COLO668 (cell line): ENCODE results near the gene SYT7.

Experiments
- DNase-seq: peaks from one replicate; lab custom pipeline; 2025; ENCODE audit not compliant: unreplicated experiment; lab: John Stamatoyannopoulos, UW

Gene SYT7

DNA sequence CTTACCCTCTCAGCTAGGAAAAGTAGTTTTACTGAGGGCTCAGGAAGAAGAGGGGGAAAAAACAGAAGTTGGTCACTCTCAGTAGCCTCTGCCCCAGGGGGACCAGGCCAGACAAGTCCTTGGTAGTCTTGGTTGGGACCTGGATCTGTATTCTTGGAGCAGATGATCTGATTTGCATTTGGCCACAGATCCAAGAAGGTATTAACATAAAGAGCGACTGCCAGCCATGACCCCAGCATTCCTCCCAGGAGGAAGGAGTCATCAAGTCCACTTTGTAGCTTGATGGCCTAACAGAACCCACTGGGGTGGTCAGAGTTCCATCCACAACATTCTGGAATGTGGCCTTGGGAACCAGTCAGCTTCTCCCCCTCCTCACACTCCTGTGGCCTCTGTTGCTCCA lies 78.4 kb downstream of the SYT7 start:
- no peak for DNase-seq

- no peak for DNase-seq
Observed at GRCh38 chr11:61499816-61500491, 80.9 kb downstream of the SYT7 start.

- DNase-seq = no peak
Observed at GRCh38 chr11:61498767-61499341, 82.0 kb downstream of the SYT7 start.

- DNase-seq = no peak
Observed at GRCh38 chr11:61497876-61498275, 83.0 kb downstream of the SYT7 start.

GRCh38 chr11:61497473-61497872 lies 83.4 kb downstream of the SYT7 start:
- no peak for DNase-seq

GRCh38 chr11:61496602-61497400 lies 84.1 kb downstream of the SYT7 start:
- no peak for DNase-seq

DNA sequence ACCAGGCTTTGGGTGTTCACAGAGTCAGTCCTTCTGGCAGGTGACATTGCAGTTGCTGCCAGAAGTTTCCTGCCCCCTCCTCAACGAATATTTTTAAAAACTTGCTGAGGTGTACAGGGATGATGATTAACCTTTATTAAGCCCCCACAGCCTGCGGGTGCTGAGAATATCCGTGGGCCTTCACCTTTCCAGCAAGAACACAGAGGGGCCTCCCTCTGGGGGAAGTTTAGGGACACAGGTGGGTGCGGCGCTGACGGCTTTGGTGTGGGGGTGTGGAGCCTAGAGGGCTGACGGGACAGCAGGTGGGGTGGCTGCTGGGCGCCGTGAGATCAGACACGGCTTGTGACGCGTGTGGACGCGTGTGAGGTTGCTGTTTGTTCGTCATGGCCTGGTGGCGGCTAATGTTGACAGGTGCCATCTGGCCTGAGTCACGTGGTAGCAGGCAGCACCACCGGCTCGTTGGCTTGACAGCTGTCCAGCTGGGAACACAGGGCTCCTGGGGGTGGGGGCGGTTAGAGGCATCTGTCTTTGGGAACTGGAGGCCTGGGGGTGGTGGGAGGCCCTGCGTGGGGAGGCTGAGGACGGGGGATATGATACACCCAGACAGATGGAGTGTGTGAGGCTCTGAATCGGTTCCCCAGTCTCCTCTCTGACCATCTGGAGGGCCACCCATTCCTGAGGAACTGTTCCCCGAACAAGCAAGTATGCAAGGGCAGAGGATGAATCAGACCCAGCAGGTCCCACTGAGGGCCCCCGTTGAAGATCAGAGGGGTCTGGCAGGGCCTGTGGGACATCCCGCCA lies 84.9 kb downstream of the SYT7 start:
- peak; percentile 94 for DNase-seq

- DNase-seq = no peak
Observed at GRCh38 chr11:61494381-61494961, 86.4 kb downstream of the SYT7 start.

DNA sequence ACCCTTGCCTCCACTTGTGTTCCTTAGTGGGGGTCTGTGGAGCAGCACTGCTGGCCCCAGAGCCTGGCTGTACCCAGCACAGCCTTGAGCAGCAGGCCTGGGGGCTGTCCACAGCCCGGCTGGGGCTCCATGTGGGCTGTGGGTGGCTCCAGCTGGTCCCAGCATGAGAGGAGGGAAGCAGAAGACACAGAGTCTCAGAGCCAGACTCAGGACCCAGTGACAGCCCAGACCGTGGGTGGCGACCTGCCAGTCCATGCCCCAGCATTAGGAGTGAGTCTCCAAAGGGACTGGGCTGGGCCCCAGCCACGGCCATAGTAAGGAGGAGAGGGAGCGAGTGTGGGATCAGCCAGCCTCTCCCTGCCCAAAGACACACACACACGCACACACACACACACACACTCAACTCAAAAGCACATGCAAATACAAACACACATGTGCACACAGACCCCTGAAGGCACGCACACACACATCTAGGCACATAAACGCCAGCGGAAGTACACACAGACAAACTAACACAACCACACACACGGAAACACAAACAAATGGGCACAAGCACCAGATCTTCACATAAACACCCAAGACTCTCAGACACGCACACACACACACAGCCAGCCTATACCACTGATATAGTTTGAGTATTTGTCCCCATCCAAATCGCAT lies 89.0 kb downstream of the SYT7 start:
- DNase-seq = no peak

DNA sequence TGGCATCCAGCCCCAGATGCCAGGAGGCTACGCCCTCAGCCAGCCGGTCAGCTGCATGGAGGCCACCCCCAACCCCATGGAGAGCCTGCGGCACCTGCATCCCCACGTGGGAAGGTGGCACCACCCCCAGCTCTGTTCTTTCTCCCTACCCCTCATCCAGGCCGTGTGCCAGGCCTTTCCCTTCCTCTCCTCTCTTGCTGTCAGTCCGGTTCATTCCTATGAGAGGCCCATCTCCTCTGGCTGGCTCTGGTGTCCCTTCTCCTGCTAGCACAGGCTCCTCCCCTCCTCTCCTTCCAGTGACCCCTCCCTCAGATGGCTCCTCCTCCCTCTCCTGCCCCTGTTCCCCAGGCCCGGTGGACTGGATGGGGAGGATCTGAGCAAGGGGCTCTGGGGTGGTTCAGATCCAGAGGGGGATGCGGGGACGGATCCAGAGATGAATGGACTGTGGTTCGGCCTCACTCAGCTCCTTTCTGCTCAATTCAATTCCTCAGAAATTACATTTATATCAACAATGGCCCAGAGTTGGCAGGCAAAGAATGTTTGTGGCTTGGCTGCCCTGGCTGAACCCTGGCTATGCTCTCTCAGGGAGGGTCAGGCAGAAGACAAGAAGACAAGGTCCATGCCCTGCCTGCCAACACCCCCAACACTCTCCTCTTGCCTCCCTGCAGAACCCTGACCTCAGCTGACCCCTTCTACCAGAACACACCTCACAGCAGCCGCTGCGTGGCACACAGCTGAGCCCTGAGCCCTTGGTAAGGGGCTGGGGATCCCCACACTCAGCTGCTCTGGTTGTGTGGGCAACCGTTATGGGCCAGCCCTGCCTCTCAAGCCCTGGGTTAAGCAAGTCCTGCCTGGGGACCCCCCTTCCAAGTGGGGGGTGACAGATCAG lies 90.8 kb downstream of the SYT7 start:
- DNase-seq = no peak

GRCh38 chr11:61488651-61489291 lies 92.1 kb downstream of the SYT7 start:
- DNase-seq = peak; percentile 66

GRCh38 chr11:61487342-61488025 lies 93.4 kb downstream of the SYT7 start:
- no peak for DNase-seq

DNA sequence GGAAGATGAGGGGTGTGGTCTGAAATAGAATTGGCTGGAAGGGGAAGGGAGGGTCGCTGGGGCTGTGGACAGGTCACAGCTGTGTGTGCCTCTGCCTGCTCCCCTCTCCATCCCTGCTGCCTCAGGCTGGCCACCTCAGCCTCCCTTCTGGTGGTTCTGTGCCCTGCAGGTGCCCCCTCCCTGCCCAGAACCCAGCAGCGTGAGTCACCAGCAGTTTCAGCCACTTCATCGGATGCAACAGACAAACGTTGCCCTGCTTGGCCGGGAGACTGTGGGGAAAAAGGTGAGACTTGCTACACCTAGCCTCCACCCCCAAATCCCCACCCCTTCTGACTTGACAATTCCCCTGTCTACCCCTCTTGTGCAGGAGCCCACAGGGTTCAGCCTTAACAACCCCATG lies 94.1 kb downstream of the SYT7 start:
- no peak for DNase-seq

DNA sequence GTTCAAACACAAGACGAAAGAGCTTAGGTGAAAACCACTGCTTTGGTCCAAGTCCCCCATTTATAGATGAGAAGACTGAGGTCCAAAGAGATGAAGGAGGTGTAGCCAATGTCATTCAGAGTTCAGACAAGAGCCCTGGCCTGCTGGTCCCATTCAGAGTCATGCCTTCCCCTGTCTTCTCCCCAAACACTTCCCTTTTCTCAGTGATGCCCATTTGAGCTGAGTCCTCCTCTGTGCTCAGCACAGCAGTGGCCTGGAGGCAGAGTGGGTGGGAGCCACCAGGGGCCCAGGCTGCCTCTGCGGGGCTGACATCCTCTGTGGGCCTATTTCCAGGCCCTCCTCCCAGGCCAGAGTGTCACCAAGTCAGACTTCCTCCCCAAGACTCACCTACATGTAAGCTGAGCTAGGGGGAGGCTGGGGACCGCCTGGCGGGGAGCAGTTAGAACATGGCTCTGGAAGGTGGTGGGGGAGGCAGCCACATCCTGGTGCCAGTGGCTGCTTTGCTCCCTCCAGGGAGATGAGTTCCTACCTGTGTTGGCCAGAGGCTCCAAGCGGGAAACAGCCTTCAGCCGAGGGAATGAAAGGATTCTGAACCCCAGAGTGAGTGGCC lies 94.8 kb downstream of the SYT7 start:
- no peak for DNase-seq

DNA sequence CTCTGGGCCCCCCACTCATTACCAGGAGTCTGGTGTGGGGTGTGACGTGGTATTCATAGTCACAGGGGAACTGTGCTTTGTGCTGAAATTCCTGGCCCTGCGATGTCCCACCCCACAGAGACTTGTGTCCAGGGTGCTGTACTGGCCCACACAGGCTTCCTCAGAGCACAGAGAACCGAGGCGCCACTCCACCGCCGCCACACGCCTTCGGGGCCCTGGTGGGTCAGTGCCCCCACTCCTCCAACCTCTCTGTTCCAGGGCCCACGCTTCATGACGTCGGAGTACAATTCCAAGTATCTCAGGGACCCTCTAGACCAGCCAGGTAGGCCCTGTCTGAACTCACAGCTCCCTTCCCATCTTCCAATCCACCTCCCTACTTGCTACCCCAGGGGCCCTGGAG lies 95.8 kb downstream of the SYT7 start:
- DNase-seq = no peak

DNA sequence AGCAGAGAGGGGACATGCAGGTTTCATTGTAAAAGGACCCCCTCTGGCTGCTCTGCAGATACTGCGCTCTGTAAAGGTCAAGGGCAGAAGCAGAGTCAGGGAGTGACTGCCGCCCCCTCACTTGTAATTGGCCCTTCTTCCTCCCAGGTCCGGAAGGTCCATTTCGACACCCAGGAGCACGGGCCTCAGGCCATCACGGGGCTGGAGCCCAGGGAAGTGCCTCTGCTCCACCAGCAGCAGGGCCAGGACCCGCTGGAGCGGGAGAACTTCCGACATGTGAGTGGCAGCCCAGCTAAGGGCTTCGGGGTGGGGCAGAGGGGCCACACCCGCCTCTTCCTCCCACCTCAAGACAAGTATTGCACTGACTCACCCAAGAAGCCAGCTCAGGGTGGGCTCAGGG lies 96.3 kb downstream of the SYT7 start:
- no peak for DNase-seq

DNA sequence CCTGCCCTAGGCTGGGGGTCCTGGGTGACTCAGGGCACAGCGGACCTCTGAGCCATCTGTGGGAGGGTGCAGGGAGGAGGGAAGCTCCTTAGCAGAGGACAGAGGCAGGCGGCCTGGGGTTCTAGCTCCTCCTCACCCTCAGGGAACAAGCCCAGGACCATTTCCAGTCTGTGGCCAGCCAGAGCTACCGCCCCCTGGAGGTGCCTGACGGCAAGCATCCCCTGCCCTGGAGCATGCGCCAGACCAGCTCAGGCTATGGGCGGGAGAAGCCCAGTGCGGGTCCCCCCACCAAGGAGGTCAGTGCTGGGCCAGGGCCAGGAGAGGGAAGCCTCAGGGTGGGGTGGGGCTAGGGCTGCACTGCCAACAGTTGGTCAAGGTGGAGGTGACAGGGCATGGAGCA lies 98.4 kb downstream of the SYT7 start:
- DNase-seq = peak; percentile 20

DNA sequence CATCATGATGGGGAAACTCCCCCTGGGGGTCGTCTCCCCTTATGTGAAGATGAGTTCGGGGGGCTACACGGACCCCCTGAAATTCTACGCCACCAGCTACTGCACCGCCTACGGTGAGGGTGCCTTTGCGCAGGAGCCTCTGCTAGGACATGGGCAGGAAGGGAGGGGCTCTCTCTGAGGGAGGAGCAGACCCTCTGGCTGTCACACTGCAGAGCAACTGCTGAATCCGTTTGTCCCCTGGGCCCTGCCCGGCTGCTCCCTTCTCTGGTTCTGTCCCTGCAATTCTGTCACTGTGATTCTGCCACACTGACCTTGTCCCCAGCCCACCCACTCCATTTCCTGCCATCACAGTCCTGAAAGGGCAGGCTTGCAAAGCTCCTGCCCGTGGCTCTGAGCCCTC lies 99.1 kb downstream of the SYT7 start:
- DNase-seq = no peak
